ENCODE results near the gene C16orf87.

GRCh38 chr16:46757339-46758050 is 73.5 kb downstream of the C16orf87 start:
- no peak for TF ChIP-seq POLR2A (IDR thresholded peaks at IDR 0.05)
- TF ChIP-seq, protein P1, sequence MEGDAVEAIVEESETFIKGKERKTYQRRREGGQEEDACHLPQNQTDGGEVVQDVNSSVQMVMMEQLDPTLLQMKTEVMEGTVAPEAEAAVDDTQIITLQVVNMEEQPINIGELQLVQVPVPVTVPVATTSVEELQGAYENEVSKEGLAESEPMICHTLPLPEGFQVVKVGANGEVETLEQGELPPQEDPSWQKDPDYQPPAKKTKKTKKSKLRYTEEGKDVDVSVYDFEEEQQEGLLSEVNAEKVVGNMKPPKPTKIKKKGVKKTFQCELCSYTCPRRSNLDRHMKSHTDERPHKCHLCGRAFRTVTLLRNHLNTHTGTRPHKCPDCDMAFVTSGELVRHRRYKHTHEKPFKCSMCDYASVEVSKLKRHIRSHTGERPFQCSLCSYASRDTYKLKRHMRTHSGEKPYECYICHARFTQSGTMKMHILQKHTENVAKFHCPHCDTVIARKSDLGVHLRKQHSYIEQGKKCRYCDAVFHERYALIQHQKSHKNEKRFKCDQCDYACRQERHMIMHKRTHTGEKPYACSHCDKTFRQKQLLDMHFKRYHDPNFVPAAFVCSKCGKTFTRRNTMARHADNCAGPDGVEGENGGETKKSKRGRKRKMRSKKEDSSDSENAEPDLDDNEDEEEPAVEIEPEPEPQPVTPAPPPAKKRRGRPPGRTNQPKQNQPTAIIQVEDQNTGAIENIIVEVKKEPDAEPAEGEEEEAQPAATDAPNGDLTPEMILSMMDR (IDR thresholded peaks at IDR 0.05), result no peak
